ENCODE data around the gene PTPRJ. TPM values are rescaled to one million over a fixed set of nuclear protein-coding genes. Genes with fewer than 3 reads are reported as not detected.

The PTPRJ gene
- total and polyA plus RNA-seq, 2 of the 4 experiments (the other 2 are of a cell fraction): 5.6 to 14.9 TPM

- no peaks in the 10 kb centered on the region for H3K9me3 ChIP-seq (ENCODE audit: control insufficient read depth, insufficient read depth, low read length)
- CTCF ChIA-PET: no interaction called here
- H3K56ac ChIP-seq (ENCODE audit: extremely low read depth, insufficient read depth, low read length): no peak overlapping the region
- H3K27ac ChIP-seq (ENCODE audit: insufficient read depth, low read length): no peak overlapping the region
- no peak overlapping the region for H3K18ac ChIP-seq (ENCODE audit: low read depth, low read length)
- H3K9me1 ChIP-seq (ENCODE audit: insufficient read depth, low read length): peaks cover 18% of the 10 kb centered on the region
- dilution Hi-C loops (cut with HindIII; ENCODE audit: low sequenced_read_pairs, unreplicated experiment) (no loop called here), in situ Hi-C loops (cut with MboI; ENCODE audit: low sequenced_read_pairs) (no loop called here), intact Hi-C loops (cut with micrococcal nuclease) (no loop called here)
- 0 out of 3 replicates have a peak overlapping the region, but pooled peaks have one; percentile 18 for H2BK15ac ChIP-seq (ENCODE audit: low read depth, low read length)
- H2AK9ac ChIP-seq (replicated peaks; ENCODE audit: low read depth, low read length, poor library complexity): no peak overlapping the region
- no peak for DNase-seq
- 90% methylated on average over 2 of the region's 2 CpGs; no CpG with 5 or more reads in 1 of the 2 experiments for WGBS, 2 experiments (ENCODE audit: extremely low coverage in 2 of 2, insufficient read length in 1 of 2)
- peaks cover 16% of the 10 kb centered on the region; the same call in 1 of the 2 replicates for H4K20me1 ChIP-seq (ENCODE audit: insufficient read depth, low read length)
- POLR2A ChIA-PET (ENCODE audit: unreplicated experiment): no interaction called here
- H4K91ac ChIP-seq (ENCODE audit: insufficient read depth, low read depth, low read length): no peak overlapping the region
- no peak overlapping the region for H4K8ac ChIP-seq (ENCODE audit: low read depth in 2 of 2, low read length in 2 of 2)
- H3K4ac ChIP-seq (ENCODE audit: low read depth, low read length): no peak overlapping the region
- H3K4me2 ChIP-seq (ENCODE audit: low read depth, low read length): no peak overlapping the region
- no peak overlapping the region for H2BK5ac ChIP-seq (ENCODE audit: low read depth, low read length, poor library complexity, severe bottlenecking)
- H2AK5ac ChIP-seq (ENCODE audit: low read depth, low read length): peak overlapping the region; percentile 66; the same call in 1 of the 2 replicates
- no peak overlapping the region for H2AFZ ChIP-seq (replicated peaks; ENCODE audit: low read length, poor library complexity)
- no peak overlapping the region for H3K23ac ChIP-seq (ENCODE audit: low read depth, low read length)
- H3K4me3 ChIP-seq (ENCODE audit: insufficient read depth, low read depth, low read length): no peak overlapping the region
- no peak overlapping the region for H2BK20ac ChIP-seq (ENCODE audit: low read depth, low read length)
- H3K27me3 ChIP-seq (ENCODE audit: control insufficient read depth, insufficient read depth, low read length): no peaks in the 10 kb centered on the region
- H2BK120ac ChIP-seq (ENCODE audit: low read depth, low read length): no peak overlapping the region
- no peak overlapping the region for H3K14ac ChIP-seq (replicated peaks; ENCODE audit: low read depth, low read length)
- H4K5ac ChIP-seq (ENCODE audit: low read depth, low read length): no peak overlapping the region
- no peaks in the 10 kb centered on the region for H3K36me3 ChIP-seq (ENCODE audit: control insufficient read depth, insufficient read depth, low read length)
- TF ChIP-seq CTCF (conservative IDR thresholded peaks at IDR 0.05; ENCODE audit: low read depth, low read length) (no peak), FOS (IDR thresholded peaks at IDR 0.05; ENCODE audit: low read depth, low read length) (no peak), POLR2A (IDR thresholded peaks at IDR 0.05; ENCODE audit: low read depth, low read length) (no peak), CEBPB (IDR thresholded peaks at IDR 0.05; ENCODE audit: low read depth, low read length) (no peak), USF2 (IDR thresholded peaks at IDR 0.05; ENCODE audit: low read depth, low read length) (no peak), RAD21 (IDR thresholded peaks at IDR 0.05; ENCODE audit: low read length) (no peak), ELK1 (IDR thresholded peaks at IDR 0.05; ENCODE audit: borderline replicate concordance, low read depth, low read length) (no peak), CHD1 (IDR thresholded peaks at IDR 0.05; ENCODE audit: low read depth, low read length) (no peak), RCOR1 (IDR thresholded peaks at IDR 0.05; ENCODE audit: insufficient replicate concordance, low read length) (no peak), RFX5 (IDR thresholded peaks at IDR 0.05; ENCODE audit: low read depth, low read length) (no peak), SMC3 (IDR thresholded peaks at IDR 0.05; ENCODE audit: low read depth, low read length) (no peak), NFE2L2 (IDR thresholded peaks at IDR 0.05; ENCODE audit: low read depth, low read length) (no peak), BHLHE40 (IDR thresholded peaks at IDR 0.05; ENCODE audit: low read depth, low read length) (no peak)
- peaks cover 24 to 72% of the 10 kb centered on the region in 2 experiments; a peak in 3 of 4 replicates for H3K79me1 ChIP-seq (ENCODE audit: low read depth in 1 of 2, low read length in 2 of 2)
- no peak for ATAC-seq (ENCODE audit: low read depth)
- no peak overlapping the region for H3K9ac ChIP-seq (ENCODE audit: low read depth, low read length)
- no TSS peak for BruUV-seq (replicated peaks)
- peaks cover 9% of the 10 kb centered on the region for H3K4me1 ChIP-seq (ENCODE audit: control insufficient read depth, insufficient read depth, low read length)
Observed at GRCh38 chr11:47987310-47987709, 7.0 kb downstream of the PTPRJ start.
